ENCODE results near the gene LCE3B.
A peak's percentile ranks its signal among the peaks of the same experiment; 100 is the strongest.
"Not testable (repeated sequence)": the region's sequence is repeated elsewhere in the genome, so short reads cannot be mapped to it uniquely, and the experiment has no call there.

LCE3B gene

DNA sequence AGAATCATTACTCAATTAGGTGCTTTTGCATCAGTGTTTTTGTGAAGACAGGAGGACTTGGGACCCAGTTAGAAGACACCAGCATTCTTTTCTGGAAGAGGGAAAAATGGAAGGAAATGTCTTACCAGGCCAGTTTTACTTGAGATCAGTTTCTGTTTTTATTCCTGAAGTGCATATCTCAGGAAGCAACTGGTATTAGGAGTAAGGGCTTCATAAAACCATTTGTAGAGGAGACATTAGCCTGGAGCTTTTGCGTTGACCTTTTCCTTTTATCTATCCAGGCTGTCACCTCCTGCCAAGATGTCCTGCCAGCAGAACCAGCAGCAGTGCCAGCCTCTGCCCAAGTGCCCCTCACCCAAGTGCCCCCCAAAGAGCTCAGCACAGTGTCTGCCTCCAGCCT, at the start of gene LCE3B:
TSS of gene LCE3B (plus strand) at position 301 of the 400 bp plus-strand sequence. CDS start at position 301, 0 bp downstream.
- no peak for DNase-seq

- DNase-seq = no peak
Measured at GRCh38 chr1:152565115-152565514, 48.5 kb upstream of the LCE3B start.

DNA sequence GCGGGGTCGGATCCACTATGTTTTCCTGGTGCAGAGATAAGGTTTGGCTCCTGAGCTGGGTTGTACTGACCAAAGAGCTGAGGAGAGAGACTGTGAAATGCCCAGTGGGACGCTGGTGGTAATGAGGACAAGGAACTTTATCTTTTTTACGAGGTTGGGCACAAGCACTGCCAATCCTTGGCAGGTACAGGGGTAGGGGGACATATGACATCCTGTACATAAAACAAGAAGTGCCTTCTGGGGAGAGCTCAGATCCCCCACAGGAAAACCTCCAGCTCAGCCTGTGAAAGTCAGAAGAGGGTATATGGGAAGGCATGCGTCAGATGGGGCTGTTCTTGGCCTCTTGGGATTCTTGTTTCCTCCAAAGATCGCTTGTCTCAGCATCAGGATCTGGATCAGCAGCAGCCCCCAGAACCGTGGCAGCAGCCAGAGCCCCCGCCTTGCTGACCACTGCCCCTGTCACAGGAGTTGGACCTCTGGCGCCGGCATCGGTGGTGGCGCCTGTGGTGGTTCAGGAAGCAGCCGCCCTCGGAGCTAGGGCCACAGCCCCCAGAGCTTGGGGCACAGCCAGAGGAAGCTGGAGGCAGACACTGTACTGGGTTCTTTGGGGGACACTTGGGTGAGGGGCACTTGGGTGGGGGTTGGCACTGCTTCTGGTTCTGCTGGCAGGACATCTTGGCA, 47.9 kb upstream of the LCE3B start:
- no peak for DNase-seq

DNA sequence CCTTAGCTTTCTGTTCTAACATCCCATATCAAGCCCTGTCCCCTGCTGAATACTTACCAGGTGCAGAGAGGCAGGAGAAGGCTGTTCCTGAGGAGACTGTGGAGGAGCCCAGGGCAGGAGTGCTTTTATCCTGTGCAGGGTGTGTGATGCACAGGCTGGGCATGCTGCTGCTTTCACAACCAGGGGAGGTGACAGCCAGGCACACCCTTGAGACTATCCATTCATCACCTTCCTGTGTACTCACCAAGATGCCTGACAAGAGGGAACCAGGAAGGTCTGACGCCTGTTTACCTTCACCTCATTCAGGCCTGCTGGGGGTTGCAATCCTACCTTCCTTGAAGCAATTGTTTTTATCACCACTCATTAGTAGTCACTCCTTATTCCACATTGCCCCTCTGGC, 46.9 kb upstream of the LCE3B start, which contains the start of gene LCE3E:
TSS of gene LCE3E (minus strand) at position 100 of the 400 bp plus-strand sequence. CDS start 572 bp downstream, outside the sequence.
- no peak for DNase-seq

GRCh38 chr1:152577168-152577567, 36.4 kb upstream of the LCE3B start:
- DNase-seq = no peak

- not testable (repeated sequence) for DNase-seq
Measured at GRCh38 chr1:152579526-152579925, 34.1 kb upstream of the LCE3B start.

GRCh38 chr1:152580433-152580832, 33.2 kb upstream of the LCE3B start, which contains the start of gene LCE3D:
Gene LCE3D, minus strand, starts transcription at chr1:152580516. Its CDS starts 580 bp downstream, at chr1:152579936.
- no peak for DNase-seq

DNA sequence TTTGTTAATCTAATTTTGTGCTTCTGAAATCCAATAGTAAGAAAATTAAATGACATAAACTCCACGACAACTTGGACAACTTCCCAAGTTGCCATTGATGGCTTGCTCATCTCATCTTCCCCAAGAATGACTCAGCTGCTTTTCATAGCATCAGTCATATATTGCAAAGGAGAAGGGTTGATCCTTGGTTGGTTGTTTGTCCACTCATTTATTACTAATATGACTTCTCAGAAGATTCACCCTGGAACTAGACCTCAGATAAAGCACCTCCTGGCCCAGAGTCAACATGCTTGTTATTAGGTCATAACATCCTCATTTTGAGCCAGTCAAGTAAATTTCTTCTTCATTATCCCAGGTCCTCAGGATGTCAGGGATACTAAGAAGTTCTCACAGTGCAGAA, 31.0 kb upstream of the LCE3B start:
- DNase-seq = no peak

DNA sequence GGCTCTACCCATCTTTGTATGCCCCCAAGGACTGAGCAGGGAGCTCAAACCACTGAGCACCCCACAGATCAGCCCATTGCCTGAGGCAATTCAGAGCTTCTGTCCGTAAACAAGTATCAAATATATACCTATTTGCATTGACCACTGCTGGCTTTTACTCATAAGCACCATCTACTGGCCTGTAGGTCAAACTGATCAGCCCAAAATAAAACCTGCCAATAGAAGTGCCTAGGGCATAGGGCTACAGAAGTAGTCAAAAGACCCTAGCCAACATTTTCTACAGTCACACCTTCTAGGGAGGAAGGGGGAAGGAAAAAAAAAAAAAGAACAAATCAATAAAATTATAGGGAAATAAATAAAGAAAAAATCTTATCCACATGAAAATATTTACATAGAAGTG, 28.0 kb upstream of the LCE3B start:
- DNase-seq = no peak

- DNase-seq = no peak
Measured at GRCh38 chr1:152596986-152597385, 16.6 kb upstream of the LCE3B start.

GRCh38 chr1:152599934-152600333, 13.7 kb upstream of the LCE3B start, which contains the start of gene LCE3C:
Gene LCE3C, plus strand, starts transcription at chr1:152600234. Its CDS starts 498 bp downstream, at chr1:152600732.
- DNase-seq = no peak

DNA sequence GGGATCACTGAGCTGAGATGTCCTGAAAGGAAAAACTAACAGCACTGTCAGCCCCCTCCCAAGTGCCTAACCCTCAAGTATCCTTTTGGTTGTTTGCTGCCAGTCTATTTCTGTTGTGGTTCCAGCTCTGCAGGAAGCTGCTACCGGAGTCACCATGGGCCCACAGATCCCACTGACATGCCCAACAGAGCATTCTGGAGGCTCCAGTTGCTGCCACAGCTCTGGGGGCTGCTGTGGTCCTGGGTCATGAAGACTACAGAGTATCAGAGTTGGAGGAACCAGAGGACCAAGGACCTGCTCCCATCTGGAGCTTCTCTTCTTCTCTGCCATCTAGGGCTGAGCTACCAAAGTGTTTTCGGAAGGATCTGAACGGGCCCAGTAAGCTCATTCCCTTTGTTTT, 8.4 kb downstream of the LCE3B start:
- DNase-seq = no peak

DNA sequence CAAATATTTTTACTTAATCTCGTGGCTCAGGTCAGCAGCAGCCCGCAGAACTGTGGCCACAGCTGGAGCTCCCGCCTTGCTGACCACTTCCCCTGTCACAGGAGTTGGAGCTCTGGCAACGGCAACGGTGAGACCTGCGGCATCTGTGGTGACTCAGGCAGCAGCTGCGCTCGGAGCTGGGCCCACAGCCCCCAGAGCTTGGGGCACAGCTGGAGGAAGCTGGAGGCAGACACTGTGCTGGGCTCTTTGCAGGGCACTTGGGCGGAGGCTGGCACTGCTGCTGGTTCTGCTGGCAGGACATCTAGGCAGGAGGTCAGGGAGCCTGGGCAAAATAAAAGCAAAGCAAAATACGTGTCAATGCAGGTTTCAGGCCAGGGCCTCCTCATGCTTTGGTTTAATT, 9.2 kb downstream of the LCE3B start, which contains the start of gene LCE3A:
TSS of gene LCE3A (minus strand) at position 301 of the 400 bp plus-strand sequence. CDS start at position 301, 0 bp downstream.
- DNase-seq = no peak

- DNase-seq = no peak
Measured at GRCh38 chr1:152623203-152623844, 9.7 kb downstream of the LCE3B start.

DNA sequence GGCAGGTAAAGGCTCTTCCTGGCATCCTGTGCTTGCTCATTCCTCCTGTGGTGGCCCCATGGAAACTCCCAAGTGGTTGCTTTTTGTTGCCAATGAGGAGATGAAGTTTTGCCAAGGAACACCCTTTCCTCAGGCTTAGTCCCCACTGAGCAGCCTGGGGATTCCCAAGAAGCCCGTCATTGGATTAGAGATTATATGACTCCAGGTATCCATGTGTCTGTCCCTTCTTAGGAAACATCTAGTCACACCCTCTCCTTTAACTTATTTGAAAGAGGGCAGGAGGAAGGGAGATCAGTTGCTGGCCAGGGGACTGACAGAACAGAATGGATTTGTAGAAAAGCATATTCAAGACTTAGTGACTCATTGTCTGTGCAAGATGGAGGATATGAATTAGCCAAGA, 13.1 kb downstream of the LCE3B start:
- no peak for DNase-seq

DNA sequence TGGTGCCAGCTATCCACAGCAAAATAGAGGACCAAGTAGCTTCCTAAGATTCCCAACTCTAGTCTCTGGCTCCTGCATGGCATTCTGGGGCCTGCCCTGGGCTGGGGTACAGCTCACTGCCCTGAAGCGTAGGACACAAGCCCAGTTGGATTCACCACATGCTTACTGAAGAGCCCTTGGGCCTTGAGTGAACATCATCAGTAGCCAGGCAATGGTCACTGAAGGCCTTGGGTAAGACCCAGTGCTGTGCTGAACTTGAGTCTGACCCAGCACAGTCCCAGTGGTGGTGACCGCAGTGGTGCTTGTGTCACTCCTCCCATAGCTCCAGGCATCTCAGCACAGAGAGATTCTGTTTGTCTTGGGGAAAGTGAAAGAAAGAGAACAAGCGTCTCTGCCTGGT, 17.0 kb downstream of the LCE3B start:
- no peak for DNase-seq

DNA sequence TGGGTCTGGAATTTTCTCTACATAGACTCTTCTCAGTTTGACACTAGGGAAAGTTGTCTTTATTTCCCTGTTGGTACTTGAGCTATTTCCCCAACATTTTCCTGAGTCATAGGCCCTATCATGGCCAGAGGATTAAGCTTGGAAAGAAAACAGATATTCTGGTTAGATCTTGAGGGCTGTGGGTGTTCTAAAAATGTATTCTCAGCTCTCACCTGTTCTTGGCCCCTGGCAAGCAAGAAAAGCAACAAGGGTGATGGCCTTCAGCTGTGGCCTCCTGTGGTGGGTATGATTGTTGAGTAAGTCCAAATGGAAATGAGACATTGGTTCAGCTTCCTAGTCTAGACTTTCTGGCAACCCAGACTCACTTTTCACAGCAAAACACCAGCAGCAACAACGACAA, 26.7 kb downstream of the LCE3B start:
- no peak for DNase-seq

DNA sequence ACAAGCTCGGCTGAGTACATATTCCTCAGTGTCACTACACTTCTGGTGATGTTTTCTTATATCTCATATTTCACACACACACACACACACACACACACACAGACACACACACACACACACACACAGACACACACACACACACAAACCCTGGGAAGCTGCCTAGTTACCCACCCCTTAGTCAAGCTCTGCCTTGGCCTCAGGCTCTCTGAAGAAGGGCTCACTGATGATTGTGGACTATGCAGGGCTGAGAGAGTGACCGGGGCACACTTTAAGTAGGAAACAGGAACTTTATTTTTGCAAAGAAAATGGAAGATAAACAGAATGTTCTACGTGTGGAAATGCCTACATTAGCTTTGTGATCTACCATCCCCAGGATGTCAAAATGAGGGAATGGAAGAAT, 30.3 kb downstream of the LCE3B start:
- no peak for DNase-seq

DNA sequence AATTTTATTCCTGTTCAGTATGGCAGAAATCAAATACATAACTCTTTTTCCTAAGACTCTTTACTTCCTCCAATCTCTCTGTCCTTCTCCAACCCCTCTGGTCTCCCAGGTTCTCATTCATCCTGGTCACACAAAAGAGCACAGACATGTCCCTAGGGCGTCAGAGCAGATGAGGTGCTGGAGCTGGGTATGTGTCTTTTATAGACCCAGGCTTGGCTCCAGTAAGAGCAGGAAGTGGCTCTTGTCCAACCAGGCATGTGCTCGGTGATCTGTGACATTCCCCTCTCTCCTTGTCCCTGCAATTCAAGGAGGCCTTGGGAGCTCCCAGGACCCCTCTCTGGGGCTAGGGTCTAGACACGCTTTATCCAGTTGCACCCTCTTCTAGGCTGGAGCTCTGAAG, 31.5 kb downstream of the LCE3B start:
- DNase-seq = no peak

GRCh38 chr1:152646656-152647055, 33.0 kb downstream of the LCE3B start:
- DNase-seq = no peak

- DNase-seq = peak; percentile 6 to 28
Measured at GRCh38 chr1:152654110-152654509, 40.5 kb downstream of the LCE3B start.

DNA sequence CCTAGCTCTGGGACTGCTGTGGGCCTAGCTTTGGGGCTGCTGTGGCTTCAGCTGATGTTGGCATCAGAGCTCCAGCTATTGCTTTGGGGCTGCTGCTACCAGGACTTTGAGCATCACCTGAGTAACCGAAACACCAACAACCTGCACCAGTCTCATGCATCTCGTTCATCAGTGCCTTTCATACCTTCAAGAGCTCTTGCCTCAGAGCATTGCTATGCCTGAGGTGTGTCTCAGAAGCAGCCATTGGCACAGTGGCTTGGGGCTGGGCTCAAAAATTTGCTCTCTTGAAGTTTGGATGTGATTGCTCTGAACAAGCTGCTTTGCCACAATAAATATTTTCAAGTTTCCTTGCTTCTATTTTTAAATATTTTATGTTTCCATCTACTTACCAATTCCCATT, 42.8 kb downstream of the LCE3B start:
- DNase-seq = no peak

GRCh38 chr1:152657677-152658076, 44.1 kb downstream of the LCE3B start:
- DNase-seq = no peak

DNA sequence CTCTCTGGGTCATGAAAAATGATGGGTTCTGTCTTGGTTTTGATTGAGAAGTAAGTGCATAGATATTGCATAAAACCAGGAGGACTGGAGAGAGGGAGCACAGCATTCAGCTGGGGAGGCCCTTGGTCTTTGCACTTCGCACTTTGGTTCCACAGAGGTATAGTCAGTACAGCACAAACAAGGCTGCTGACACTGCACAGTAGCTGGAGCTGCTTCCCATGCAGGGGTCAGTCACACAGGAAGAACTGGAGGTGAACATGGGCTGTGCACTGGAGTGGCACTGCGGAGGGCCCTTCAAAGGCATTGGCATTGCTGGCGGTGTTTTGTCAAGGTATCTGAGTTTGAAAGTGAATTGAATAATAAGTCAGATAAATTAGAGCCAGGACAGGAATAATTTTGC, 45.0 kb downstream of the LCE3B start:
- DNase-seq = no peak

All from activated CD4-positive, alpha-beta T cell treated with anti-CD3 and anti-CD28 coated beads for 4 hours (primary cell).